Measurements from ENCODE around the gene KCNJ4.
"Not testable (repeated sequence)": the region's sequence is repeated elsewhere in the genome, so short reads cannot be mapped to it uniquely, and the experiment has no call there.

Gene KCNJ4

GRCh38 chr22:38470179-38470578 is 15.2 kb upstream of the KCNJ4 start:
- DNase-seq = not testable (repeated sequence)

GRCh38 chr22:38469306-38469781 is 14.3 kb upstream of the KCNJ4 start:
- DNase-seq = no peak

GRCh38 chr22:38468443-38469305 is 13.7 kb upstream of the KCNJ4 start:
- DNase-seq = no peak

- peak; percentile 19 for DNase-seq
These were observed 13.0 kb upstream of the KCNJ4 start, which contains the start of gene KDELR3 for GRCh38 chr22:38467904-38468442. Gene KDELR3 (plus strand): TSS chr22:38468096. CDS start chr22:38468234, 138 bp downstream.

- DNase-seq = no peak
These were observed 12.5 kb upstream of the KCNJ4 start for GRCh38 chr22:38467438-38467903.

GRCh38 chr22:38465673-38466490 is 10.9 kb upstream of the KCNJ4 start:
- DNase-seq = no peak

GRCh38 chr22:38464992-38465672 is 10.1 kb upstream of the KCNJ4 start:
- no peak for DNase-seq

- no peak for DNase-seq
These were observed 8.2 kb upstream of the KCNJ4 start for GRCh38 chr22:38462960-38463784.

- peak; percentile 9 for DNase-seq
These were observed 6.5 kb upstream of the KCNJ4 start for GRCh38 chr22:38461414-38462081.

GRCh38 chr22:38461057-38461413 is 6.0 kb upstream of the KCNJ4 start:
- DNase-seq = no peak

GRCh38 chr22:38460426-38460840 is 5.4 kb upstream of the KCNJ4 start:
- no peak for DNase-seq

GRCh38 chr22:38456841-38457699 is 2.1 kb upstream of the KCNJ4 start:
- DNase-seq = no peak

- DNase-seq = no peak
These were observed 1.4 kb upstream of the KCNJ4 start for GRCh38 chr22:38456272-38456835.

- no peak for DNase-seq
These were observed 702 bp upstream of the KCNJ4 start for GRCh38 chr22:38455530-38456271.

- no peak for DNase-seq
These were observed 485 bp downstream of the KCNJ4 start for GRCh38 chr22:38454353-38455075.

- DNase-seq = no peak
These were observed 1.0 kb downstream of the KCNJ4 start for GRCh38 chr22:38453996-38454352.

- no peak for DNase-seq
These were observed 1.8 kb downstream of the KCNJ4 start for GRCh38 chr22:38453066-38453672.
